OCI-LY1 (cell line): ENCODE measurements around the gene NEUROD1.

Experiments
- CTCF ChIP-seq: fragments of 200-600 bp; sonication (generic), shearing (Covaris generic); IDR thresholded peaks from 2 replicates; pipeline ENCODE4 v1.5.1; 2017; ENCODE audit warnings: mild to moderate bottlenecking, antibody characterized with exemption, low read length, moderate library complexity, mixed read lengths
- EZH2 ChIP-seq: fragments of 200-600 bp; sonication (generic), shearing (Covaris generic); IDR thresholded peaks from 2 replicates; pipeline ENCODE4 v1.8.0; 2017; ENCODE audit warnings: borderline replicate concordance, mixed run types, mild to moderate bottlenecking, antibody characterized with exemption, low read length, moderate library complexity, mixed read lengths

GRCh38 chr2:181632733-181633401 lies 47.5 kb downstream of the NEUROD1 start:
- TF ChIP-seq EZH2 (no peak), CTCF (no peak)
